Retinal pigment epithelial cell (primary cell): ENCODE results near the gene KAT6B.

Experiments used
- DNase-seq: peaks from one replicate; pipeline ENCODE4 v3.0.0-alpha.2; 2010; ENCODE audit warnings: low read depth
- H3K4me3 ChIP-seq: 2 replicates; pipeline ENCODE4 v1.5.1; 2011; ENCODE audit warnings: mild to moderate bottlenecking, low read length, control low read depth, moderate library complexity
- CTCF ChIP-seq: conservative IDR thresholded peaks from 2 replicates; pipeline ENCODE4 v1.5.1; 2011; ENCODE audit warnings: low read depth, low read length, control low read depth, inconsistent platforms

The KAT6B gene

GRCh38 chr10:75021379-75022249 lies 195.2 kb downstream of the KAT6B start:
- no peak overlapping the region for H3K4me3 ChIP-seq
- DNase-seq = no peak
- no peak for TF ChIP-seq CTCF

DNA sequence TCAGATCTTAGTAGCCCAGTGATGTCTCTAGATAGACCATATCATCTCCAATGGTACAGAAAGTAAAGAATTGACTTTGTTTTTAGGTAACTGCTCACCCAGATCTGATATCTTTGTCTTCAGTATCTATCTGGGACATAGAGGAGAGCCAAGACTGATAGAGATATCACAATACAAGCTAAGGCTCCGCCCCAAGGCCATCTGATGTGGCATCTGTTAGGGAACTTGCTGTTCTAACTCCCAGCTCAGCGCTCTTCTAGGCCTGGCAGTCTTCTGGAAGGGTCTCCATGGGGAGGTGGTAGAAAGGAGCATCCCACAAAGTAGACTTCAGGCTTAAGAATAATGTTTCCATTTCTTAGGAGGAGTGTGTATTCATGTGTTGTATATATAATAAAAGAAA lies 196.7 kb downstream of the KAT6B start:
- no peak overlapping the region for H3K4me3 ChIP-seq
- TF ChIP-seq CTCF = no peak
- no peak for DNase-seq

DNA sequence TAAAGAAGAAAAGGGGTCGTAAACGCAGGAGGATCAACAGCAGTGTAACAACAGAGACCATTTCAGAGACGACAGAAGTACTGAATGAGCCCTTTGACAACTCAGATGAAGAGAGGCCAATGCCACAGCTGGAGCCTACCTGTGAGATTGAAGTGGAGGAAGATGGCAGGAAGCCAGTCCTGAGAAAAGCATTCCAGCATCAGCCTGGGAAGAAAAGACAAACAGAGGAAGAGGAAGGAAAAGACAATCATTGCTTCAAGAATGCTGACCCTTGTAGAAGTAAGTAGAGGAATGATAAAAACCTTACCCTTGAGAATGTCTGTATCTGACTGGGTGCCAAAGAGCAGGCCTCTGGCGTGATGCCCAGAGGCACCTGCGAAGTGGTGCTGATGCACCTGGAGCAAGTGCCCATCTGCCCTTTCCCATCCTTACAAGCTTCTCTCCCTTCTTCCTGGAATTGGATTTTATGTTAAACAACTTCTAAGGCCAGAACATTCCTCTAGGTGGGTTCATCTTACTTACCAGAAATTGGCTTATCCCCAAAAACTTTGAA lies 198.6 kb downstream of the KAT6B start:
- no peak for TF ChIP-seq CTCF
- H3K4me3 ChIP-seq = no peak overlapping the region
- DNase-seq = no peak

GRCh38 chr10:75028049-75028448 lies 201.6 kb downstream of the KAT6B start:
- no peak for TF ChIP-seq CTCF
- H3K4me3 ChIP-seq = no peak overlapping the region
- no peak for DNase-seq

DNA sequence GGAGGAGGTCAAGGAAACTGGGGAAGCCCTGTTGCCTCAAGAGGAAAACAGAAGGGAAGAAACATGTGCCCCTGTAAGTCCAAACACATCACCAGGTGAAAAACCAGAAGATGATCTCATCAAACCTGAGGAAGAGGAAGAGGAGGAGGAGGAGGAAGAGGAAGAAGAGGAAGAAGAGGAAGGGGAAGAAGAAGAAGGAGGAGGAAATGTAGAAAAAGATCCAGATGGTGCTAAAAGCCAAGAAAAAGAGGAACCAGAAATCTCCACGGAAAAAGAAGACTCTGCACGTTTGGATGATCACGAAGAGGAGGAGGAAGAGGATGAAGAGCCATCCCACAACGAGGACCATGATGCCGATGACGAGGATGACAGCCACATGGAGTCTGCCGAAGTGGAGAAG lies 202.3 kb downstream of the KAT6B start:
- no peak overlapping the region for H3K4me3 ChIP-seq
- no peak for DNase-seq
- no peak for TF ChIP-seq CTCF

GRCh38 chr10:75029420-75029819 lies 203.0 kb downstream of the KAT6B start:
- DNase-seq = no peak
- TF ChIP-seq CTCF = no peak
- no peak overlapping the region for H3K4me3 ChIP-seq

DNA sequence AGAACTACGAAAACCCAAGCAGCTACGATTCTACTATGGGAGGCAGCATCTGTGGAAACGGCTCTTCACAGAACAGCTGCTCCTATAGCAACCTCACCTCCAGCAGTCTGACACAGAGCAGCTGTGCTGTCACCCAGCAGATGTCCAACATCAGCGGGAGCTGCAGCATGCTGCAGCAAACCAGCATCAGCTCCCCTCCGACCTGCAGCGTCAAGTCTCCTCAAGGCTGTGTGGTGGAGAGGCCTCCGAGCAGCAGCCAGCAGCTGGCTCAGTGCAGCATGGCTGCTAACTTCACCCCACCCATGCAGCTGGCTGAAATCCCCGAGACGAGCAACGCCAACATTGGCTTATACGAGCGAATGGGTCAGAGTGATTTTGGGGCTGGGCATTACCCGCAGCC lies 203.5 kb downstream of the KAT6B start:
- no peak for TF ChIP-seq CTCF
- no peak overlapping the region for H3K4me3 ChIP-seq

More for the DNA sequence above, 203.5 kb downstream of the KAT6B start:
- DNase-seq = no peak
